Activated CD8-positive, alpha-beta memory T cell treated with anti-CD3 and anti-CD28 coated beads for 48 hours (primary cell): ENCODE results near the gene ZNF579.
"Not testable (repeated sequence)": the region's sequence is repeated elsewhere in the genome, so short reads cannot be mapped to it uniquely, and the experiment has no call there.

Experiments
- DNase-seq, 3 experiments: peaks; one replicate each; pipeline ENCODE4 v3.0.0-alpha.2; 2020; ENCODE audit warnings: low read depth in 2 of 3, low spot score in 2 of 3

Gene ZNF579

GRCh38 chr19:55596304-55596703 is 15.7 kb upstream of the ZNF579 start:
- no peak for DNase-seq

GRCh38 chr19:55594996-55595545 is 14.4 kb upstream of the ZNF579 start:
- no peak for DNase-seq

GRCh38 chr19:55593096-55593772 is 12.6 kb upstream of the ZNF579 start:
- DNase-seq, result no peak

- DNase-seq, result no peak
Observed at GRCh38 chr19:55592391-55593090, 11.9 kb upstream of the ZNF579 start.

- no peak for DNase-seq
Observed at GRCh38 chr19:55591555-55591954, 10.9 kb upstream of the ZNF579 start.

- no peak for DNase-seq
Observed at GRCh38 chr19:55590617-55591016, 10.0 kb upstream of the ZNF579 start.

GRCh38 chr19:55590109-55590508 is 9.5 kb upstream of the ZNF579 start:
- no peak for DNase-seq

GRCh38 chr19:55588738-55589137 is 8.1 kb upstream of the ZNF579 start:
- no peak for DNase-seq

- peak; percentile 75 to 84 (median 79) for DNase-seq
Observed at GRCh38 chr19:55586976-55587668, 6.5 kb upstream of the ZNF579 start.

GRCh38 chr19:55585658-55586339 is 5.2 kb upstream of the ZNF579 start:
- DNase-seq, result no peak

- no peak for DNase-seq
Observed at GRCh38 chr19:55584871-55585270, 4.2 kb upstream of the ZNF579 start.

- DNase-seq, result not testable (repeated sequence)
Observed at GRCh38 chr19:55583897-55584296, 3.2 kb upstream of the ZNF579 start.

- DNase-seq, result not testable (repeated sequence)
Observed at GRCh38 chr19:55582284-55582683, 1.6 kb upstream of the ZNF579 start.

GRCh38 chr19:55581823-55582223 is 1.2 kb upstream of the ZNF579 start:
- no peak for DNase-seq

GRCh38 chr19:55581145-55581822 is 636 bp upstream of the ZNF579 start:
- no peak for DNase-seq

- DNase-seq, result no peak
Observed at GRCh38 chr19:55579766-55580621, 654 bp downstream of the ZNF579 start.

GRCh38 chr19:55578761-55579747 is 1.6 kb downstream of the ZNF579 start:
- no peak for DNase-seq

- no peak for DNase-seq
Observed at GRCh38 chr19:55578031-55578760, 2.5 kb downstream of the ZNF579 start.
